ENCODE results near the gene GALNT17.

Gene GALNT17

GRCh38 chr7:71329030-71329660 is 197.2 kb downstream of the GALNT17 start:
- Histone ChIP-seq H3K9ac (ENCODE audit: low read depth, low read length) (no peak overlapping the region), H3K4me3 (ENCODE audit: low read depth in 1 of 2, low read length in 2 of 2) (no peak overlapping the region), H3K27ac (ENCODE audit: low read length) (no peak overlapping the region), H3K9me3 (ENCODE audit: insufficient read depth, low read length, severe bottlenecking) (no peaks in the 10 kb centered on the region), H3K27me3 (ENCODE audit: insufficient read depth, low read length, poor library complexity) (no peaks in the 10 kb centered on the region), H2AFZ (ENCODE audit: low read depth, low read length) (no peak overlapping the region), H3K4me1 (ENCODE audit: insufficient read depth, low read length) (no peaks in the 10 kb centered on the region), H3K4me2 (ENCODE audit: insufficient read depth, low read length) (no peak overlapping the region), H3K79me2 (ENCODE audit: insufficient read depth, low read length) (no peaks in the 10 kb centered on the region), H3K36me3 (ENCODE audit: insufficient read depth, low read length) (no peaks in the 10 kb centered on the region), H4K20me1 (ENCODE audit: insufficient read depth, low read length) (no peaks in the 10 kb centered on the region)
- no peak for TF ChIP-seq EZH2 (IDR thresholded peaks at IDR 0.05; ENCODE audit: borderline replicate concordance, low read depth, low read length, severe bottlenecking)
- TF ChIP-seq CTCF (IDR thresholded peaks at IDR 0.05; ENCODE audit: borderline replicate concordance, extremely low read depth, low read length, poor library complexity, severe bottlenecking): no peak
- no peak for ATAC-seq (ENCODE audit: insufficient read depth, low read depth)
- no peak for DNase-seq

GRCh38 chr7:71332207-71332606 is 200.3 kb downstream of the GALNT17 start:
- Histone ChIP-seq H3K27me3 (ENCODE audit: insufficient read depth, low read length, poor library complexity) (no peaks in the 10 kb centered on the region), H4K20me1 (ENCODE audit: insufficient read depth, low read length) (no peaks in the 10 kb centered on the region), H3K9me3 (ENCODE audit: insufficient read depth, low read length, severe bottlenecking) (no peaks in the 10 kb centered on the region), H3K36me3 (ENCODE audit: insufficient read depth, low read length) (no peaks in the 10 kb centered on the region), H3K9ac (ENCODE audit: low read depth, low read length) (no peak overlapping the region), H3K27ac (ENCODE audit: low read length) (no peak overlapping the region), H2AFZ (ENCODE audit: low read depth, low read length) (no peak overlapping the region), H3K4me1 (ENCODE audit: insufficient read depth, low read length) (no peaks in the 10 kb centered on the region), H3K79me2 (ENCODE audit: insufficient read depth, low read length) (no peaks in the 10 kb centered on the region), H3K4me2 (ENCODE audit: insufficient read depth, low read length) (no peak overlapping the region), H3K4me3 (ENCODE audit: low read depth in 1 of 2, low read length in 2 of 2) (no peak overlapping the region)
- ATAC-seq (ENCODE audit: insufficient read depth, low read depth): no peak
- no peak for DNase-seq
- no peak for TF ChIP-seq EZH2 (IDR thresholded peaks at IDR 0.05; ENCODE audit: borderline replicate concordance, low read depth, low read length, severe bottlenecking)
- no peak for TF ChIP-seq CTCF (IDR thresholded peaks at IDR 0.05; ENCODE audit: borderline replicate concordance, extremely low read depth, low read length, poor library complexity, severe bottlenecking)

GRCh38 chr7:71334541-71334940 is 202.6 kb downstream of the GALNT17 start:
- TF ChIP-seq CTCF (IDR thresholded peaks at IDR 0.05; ENCODE audit: borderline replicate concordance, extremely low read depth, low read length, poor library complexity, severe bottlenecking) (no peak), EZH2 (IDR thresholded peaks at IDR 0.05; ENCODE audit: borderline replicate concordance, low read depth, low read length, severe bottlenecking) (no peak)

More at GRCh38 chr7:71334541-71334940, 202.6 kb downstream of the GALNT17 start:
- H3K27ac ChIP-seq (ENCODE audit: low read length): no peak overlapping the region
- no peaks in the 10 kb centered on the region for H3K36me3 ChIP-seq (ENCODE audit: insufficient read depth, low read length)
- no peaks in the 10 kb centered on the region for H4K20me1 ChIP-seq (ENCODE audit: insufficient read depth, low read length)
- H3K9ac ChIP-seq (ENCODE audit: low read depth, low read length): no peak overlapping the region
- H3K4me2 ChIP-seq (ENCODE audit: insufficient read depth, low read length): no peak overlapping the region
- DNase-seq (no peak), ATAC-seq (ENCODE audit: insufficient read depth, low read depth) (no peak)
- H3K27me3 ChIP-seq (ENCODE audit: insufficient read depth, low read length, poor library complexity): no peaks in the 10 kb centered on the region
- no peak overlapping the region for H2AFZ ChIP-seq (ENCODE audit: low read depth, low read length)
- no peaks in the 10 kb centered on the region for H3K9me3 ChIP-seq (ENCODE audit: insufficient read depth, low read length, severe bottlenecking)
- H3K4me3 ChIP-seq (ENCODE audit: low read depth in 1 of 2, low read length in 2 of 2): no peak overlapping the region
- H3K4me1 ChIP-seq (ENCODE audit: insufficient read depth, low read length): no peaks in the 10 kb centered on the region
- no peaks in the 10 kb centered on the region for H3K79me2 ChIP-seq (ENCODE audit: insufficient read depth, low read length)

Measured in DND-41 (cell line).